GM18498 (cell line): ENCODE data around the gene ZNF330.
"Not testable (repeated sequence)": the region's sequence is repeated elsewhere in the genome, so short reads cannot be mapped to it uniquely, and the experiment has no call there.

Source experiments
- ATAC-seq: cut with Tn5 transposase; IDR thresholded peaks from one replicate; pipeline ENCODE4 v1.9.1; 2021; ENCODE audit warnings: mild to moderate bottlenecking, moderate library complexity; ENCODE audit not compliant: unreplicated experiment

The ZNF330 gene

GRCh38 chr4:141220691-141221659 lies at the start of gene ZNF330:
Gene ZNF330 (plus strand): TSS chr4:141220895. CDS start chr4:141222372, 1,477 bp downstream.
- peak; percentile 89 for ATAC-seq

- ATAC-seq = no peak
Observed at GRCh38 chr4:141174457-141174856, 46.2 kb upstream of the ZNF330 start.

- ATAC-seq = no peak
Observed at GRCh38 chr4:141177171-141177570, 43.5 kb upstream of the ZNF330 start.

- no peak for ATAC-seq
Observed at GRCh38 chr4:141179474-141180373, 41.0 kb upstream of the ZNF330 start.

GRCh38 chr4:141180991-141181761 lies 39.5 kb upstream of the ZNF330 start:
- no peak for ATAC-seq

- ATAC-seq = not testable (repeated sequence)
Observed at GRCh38 chr4:141183491-141183890, 37.2 kb upstream of the ZNF330 start.

GRCh38 chr4:141192564-141192963 lies 28.1 kb upstream of the ZNF330 start:
- ATAC-seq = no peak

GRCh38 chr4:141193516-141194034 lies 27.1 kb upstream of the ZNF330 start:
- ATAC-seq = no peak

- no peak for ATAC-seq
Observed at GRCh38 chr4:141195095-141195707, 25.5 kb upstream of the ZNF330 start.

- no peak for ATAC-seq
Observed at GRCh38 chr4:141196227-141196933, 24.3 kb upstream of the ZNF330 start.

- no peak for ATAC-seq
Observed at GRCh38 chr4:141207961-141208360, 12.7 kb upstream of the ZNF330 start.

GRCh38 chr4:141210168-141210567 lies 10.5 kb upstream of the ZNF330 start:
- no peak for ATAC-seq

GRCh38 chr4:141213550-141213991 lies 7.1 kb upstream of the ZNF330 start:
- no peak for ATAC-seq

- no peak for ATAC-seq
Observed at GRCh38 chr4:141215030-141215429, 5.7 kb upstream of the ZNF330 start.

- no peak for ATAC-seq
Observed at GRCh38 chr4:141216002-141216761, 4.5 kb upstream of the ZNF330 start.

- peak; percentile 6 for ATAC-seq
Observed at GRCh38 chr4:141220271-141220670, 424 bp upstream of the ZNF330 start.

- ATAC-seq = no peak
Observed at GRCh38 chr4:141223418-141223817, 2.7 kb downstream of the ZNF330 start.

GRCh38 chr4:141227280-141227679 lies 6.6 kb downstream of the ZNF330 start:
- ATAC-seq = not testable (repeated sequence)
